NB4 (cell line): ENCODE data around the gene TRPM1.

Experiments
- DNase-seq: peaks from one replicate; pipeline ENCODE4 v3.0.0; 2010; ENCODE audit warnings: low read depth
- H3K4me3 ChIP-seq: one replicate; pipeline ENCODE4 v1.5.1; 2011; ENCODE audit warnings: mild to moderate bottlenecking, low read depth, low read length, moderate library complexity
- MYC ChIP-seq: IDR thresholded peaks from 2 replicates; pipeline ENCODE4 v1.6.1; 2011; ENCODE audit warnings: low read depth, low read length
- POLR2A ChIP-seq: IDR thresholded peaks from 2 replicates; pipeline ENCODE4 v1.6.1; 2011; ENCODE audit warnings: mild to moderate bottlenecking; ENCODE audit not compliant: insufficient read length; ENCODE audit errors: extremely low read depth
- TF ChIP-seq, protein P1 (sequence below): IDR thresholded peaks from one replicate; pipeline ENCODE4 v1.5.1; 2012; ENCODE audit warnings: low read depth, low read length
- TF ChIP-seq, protein P2 (sequence below): IDR thresholded peaks from 2 replicates; pipeline ENCODE4 v1.6.1; 2011; ENCODE audit warnings: low read depth, low read length

Gene TRPM1

DNA sequence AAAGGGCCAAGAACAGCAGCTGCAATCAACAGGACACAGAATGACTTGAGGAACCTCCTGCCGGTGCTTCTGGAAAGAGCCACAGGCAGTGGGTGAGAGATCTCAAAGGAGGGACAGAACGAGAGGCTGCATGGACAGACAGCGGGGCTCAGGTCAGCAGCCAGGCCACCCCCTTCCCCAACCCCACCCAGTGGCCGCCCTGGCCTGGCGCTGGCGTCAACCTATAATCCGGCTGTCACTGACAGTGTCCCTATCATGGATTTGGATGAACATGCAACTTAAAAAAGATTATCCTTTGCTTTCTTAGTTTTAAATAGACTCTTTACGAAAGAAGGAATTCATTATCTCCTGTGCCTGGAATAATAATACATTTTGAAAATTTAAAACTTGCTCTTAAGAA, 54.1 kb downstream of the TRPM1 start:
- TF ChIP-seq, protein P1, sequence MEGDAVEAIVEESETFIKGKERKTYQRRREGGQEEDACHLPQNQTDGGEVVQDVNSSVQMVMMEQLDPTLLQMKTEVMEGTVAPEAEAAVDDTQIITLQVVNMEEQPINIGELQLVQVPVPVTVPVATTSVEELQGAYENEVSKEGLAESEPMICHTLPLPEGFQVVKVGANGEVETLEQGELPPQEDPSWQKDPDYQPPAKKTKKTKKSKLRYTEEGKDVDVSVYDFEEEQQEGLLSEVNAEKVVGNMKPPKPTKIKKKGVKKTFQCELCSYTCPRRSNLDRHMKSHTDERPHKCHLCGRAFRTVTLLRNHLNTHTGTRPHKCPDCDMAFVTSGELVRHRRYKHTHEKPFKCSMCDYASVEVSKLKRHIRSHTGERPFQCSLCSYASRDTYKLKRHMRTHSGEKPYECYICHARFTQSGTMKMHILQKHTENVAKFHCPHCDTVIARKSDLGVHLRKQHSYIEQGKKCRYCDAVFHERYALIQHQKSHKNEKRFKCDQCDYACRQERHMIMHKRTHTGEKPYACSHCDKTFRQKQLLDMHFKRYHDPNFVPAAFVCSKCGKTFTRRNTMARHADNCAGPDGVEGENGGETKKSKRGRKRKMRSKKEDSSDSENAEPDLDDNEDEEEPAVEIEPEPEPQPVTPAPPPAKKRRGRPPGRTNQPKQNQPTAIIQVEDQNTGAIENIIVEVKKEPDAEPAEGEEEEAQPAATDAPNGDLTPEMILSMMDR = no peak
- TF ChIP-seq MYC = no peak
- TF ChIP-seq POLR2A = no peak
- no peak overlapping the region for H3K4me3 ChIP-seq
- DNase-seq = no peak

DNA sequence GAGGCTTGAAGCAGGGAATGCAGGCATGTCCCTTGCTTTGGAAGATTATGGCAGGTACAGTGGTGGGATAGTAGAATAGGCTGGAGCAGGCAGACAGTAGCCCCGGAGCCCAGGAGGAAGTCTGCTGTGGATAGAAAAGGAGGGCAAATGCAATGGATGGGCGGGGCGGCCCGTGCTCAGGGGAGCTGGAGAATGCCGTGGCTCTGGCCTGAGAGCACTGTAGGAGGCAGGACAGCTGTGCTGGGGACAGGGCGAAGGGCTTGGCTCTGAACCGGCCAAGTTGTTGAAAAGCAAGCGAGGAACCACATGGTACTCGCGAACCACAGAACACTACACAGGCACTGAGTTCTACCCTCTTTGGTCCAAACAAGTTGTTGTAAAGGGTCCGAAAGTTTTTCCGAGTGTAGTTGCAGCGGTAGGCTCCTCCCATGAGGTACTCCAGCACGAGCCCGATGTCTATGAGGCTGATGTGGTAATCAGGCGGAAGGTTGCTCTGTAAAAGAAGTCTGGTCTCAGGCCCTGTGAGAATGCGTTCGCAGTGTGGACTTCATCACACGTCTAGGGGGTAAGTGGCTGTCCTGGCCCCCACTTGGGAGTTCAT, 54.7 kb downstream of the TRPM1 start:
- TF ChIP-seq, protein P2, sequence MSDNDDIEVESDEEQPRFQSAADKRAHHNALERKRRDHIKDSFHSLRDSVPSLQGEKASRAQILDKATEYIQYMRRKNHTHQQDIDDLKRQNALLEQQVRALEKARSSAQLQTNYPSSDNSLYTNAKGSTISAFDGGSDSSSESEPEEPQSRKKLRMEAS = no peak
- TF ChIP-seq, protein P1 = no peak
- TF ChIP-seq MYC (no peak), POLR2A (no peak)
- DNase-seq = no peak
- no peak overlapping the region for H3K4me3 ChIP-seq

DNA sequence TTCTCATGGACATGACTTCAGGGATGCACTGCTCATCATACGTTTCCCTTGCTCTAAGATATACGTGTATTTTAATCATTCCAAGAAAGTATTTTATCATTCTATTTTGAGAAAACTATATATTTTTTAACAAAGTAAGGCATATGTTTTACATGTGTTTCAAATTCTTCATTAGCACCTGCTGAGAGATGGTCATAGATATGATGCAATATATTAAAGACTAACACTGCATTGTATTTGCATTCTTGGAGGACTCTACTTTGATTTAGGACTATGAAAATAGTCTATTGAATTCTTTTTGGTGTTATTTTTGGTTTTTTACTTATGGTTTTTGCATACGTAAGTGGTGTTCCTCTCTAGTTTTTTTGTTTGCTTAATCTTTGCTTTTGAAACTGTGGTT, 55.9 kb downstream of the TRPM1 start:
- no peak overlapping the region for H3K4me3 ChIP-seq
- DNase-seq = no peak
- TF ChIP-seq, protein P1 = no peak
- TF ChIP-seq MYC (no peak), POLR2A (no peak)
- TF ChIP-seq, protein P2 = no peak

DNA sequence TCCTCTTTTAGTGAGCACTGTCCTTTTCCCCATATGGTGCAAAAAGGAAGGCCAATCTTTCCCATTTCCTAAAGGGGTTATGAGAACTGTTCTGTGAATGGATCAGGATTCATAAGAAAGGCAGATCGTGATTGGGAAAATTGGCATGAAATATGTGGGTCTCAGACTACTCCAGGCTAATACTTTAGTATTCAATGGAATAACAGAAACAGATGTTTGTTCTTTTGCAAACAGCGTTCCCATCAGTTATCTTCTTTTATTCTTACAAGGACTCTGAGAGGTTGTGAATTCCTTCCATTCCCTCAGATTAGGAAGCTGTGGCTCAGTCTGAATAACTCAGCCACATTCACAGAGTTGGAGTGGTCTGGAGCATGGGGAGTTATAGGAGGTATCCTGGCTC, 58.8 kb downstream of the TRPM1 start:
- no peak overlapping the region for H3K4me3 ChIP-seq
- no peak for DNase-seq
- TF ChIP-seq, protein P2 = no peak
- TF ChIP-seq POLR2A = no peak
- TF ChIP-seq, protein P1 = no peak
- no peak for TF ChIP-seq MYC

DNA sequence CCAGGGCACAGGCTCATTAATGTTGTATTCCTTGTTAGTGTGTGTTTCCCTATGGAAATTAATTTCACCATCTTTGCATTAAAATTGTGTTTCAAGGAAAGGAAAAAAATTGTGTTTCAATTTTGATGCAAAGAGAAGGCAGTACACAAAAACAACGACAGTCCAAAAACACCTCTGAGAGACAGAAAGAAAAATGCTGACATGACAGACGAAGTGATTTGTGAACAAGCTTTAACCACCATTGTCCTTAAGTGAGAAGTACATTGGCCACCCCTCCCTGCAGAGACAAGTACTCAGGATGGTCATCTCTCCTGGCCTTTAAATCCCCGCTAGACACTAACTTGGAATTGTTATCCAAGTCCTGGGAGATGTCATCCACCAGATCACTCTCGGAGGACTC, 59.9 kb downstream of the TRPM1 start:
- no peak for DNase-seq
- TF ChIP-seq POLR2A (no peak), MYC (no peak)
- TF ChIP-seq, protein P2 = no peak
- TF ChIP-seq, protein P1 = no peak
- no peak overlapping the region for H3K4me3 ChIP-seq

DNA sequence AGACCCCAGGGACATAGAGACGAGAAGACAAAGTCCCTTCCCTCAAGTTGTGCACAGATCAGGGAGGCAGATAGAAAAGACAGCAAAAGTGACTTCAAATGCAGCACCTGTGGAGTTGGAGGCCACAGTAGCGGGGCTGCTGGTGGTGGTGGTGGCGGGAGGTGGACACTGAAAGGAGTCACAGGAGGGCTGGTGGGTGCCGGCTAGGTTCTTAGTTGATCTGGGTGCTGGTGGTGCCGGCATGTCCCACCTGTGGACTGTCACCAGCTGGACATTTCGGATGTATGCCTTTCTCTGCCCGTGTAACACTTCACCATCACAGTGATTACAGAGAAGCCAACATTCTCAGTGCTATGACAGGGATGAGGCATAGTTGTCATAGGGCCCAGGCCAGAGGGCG, 60.9 kb downstream of the TRPM1 start:
- TF ChIP-seq MYC (no peak), POLR2A (no peak)
- TF ChIP-seq, protein P1 = no peak
- TF ChIP-seq, protein P2 = no peak
- H3K4me3 ChIP-seq = no peak overlapping the region
- no peak for DNase-seq
